HepG2 (cell line): ENCODE data around the gene GUCA1A. TPM values are rescaled to one million over a fixed set of nuclear protein-coding genes. Genes with fewer than 3 reads are reported as not detected.

Experiments used
- BCL6 ChIP-seq: IDR thresholded peaks from 2 replicates; pipeline ENCODE4 v1.6.1; 2016; ENCODE audit warnings: missing genetic modification reagents, missing compliant biosample characterization
- EP300 ChIP-seq, 3 experiments: sonication (generic) in 1 of 3; formaldehyde crosslinking in 1 of 3; IDR thresholded peaks; 2 replicates each; pipeline versions ENCODE4 v1.5.1 to v1.6.1; 2011 to 2020; ENCODE audit warnings: low read depth in 2 of 3, low read length in 2 of 3, borderline replicate concordance in 1 of 3, improper control_type of control experiment in 1 of 3, mild to moderate bottlenecking in 1 of 3, missing genetic modification reagents in 1 of 3, moderate library complexity in 1 of 3
- IRF2 ChIP-seq: IDR thresholded peaks from 2 replicates; pipeline ENCODE4 v1.6.1; 2018; ENCODE audit warnings: missing genetic modification reagents, missing compliant biosample characterization
- KLF13 ChIP-seq: sonication (generic); formaldehyde crosslinking; IDR thresholded peaks from 2 replicates; pipeline ENCODE4 v1.4.0; 2020; ENCODE audit warnings: mild to moderate bottlenecking, missing genetic modification reagents
- PPARG ChIP-seq: conservative IDR thresholded peaks from 2 replicates; pipeline ENCODE4 v1.6.1; 2016; ENCODE audit warnings: missing biosample characterization, missing genetic modification reagents
- SAP130 ChIP-seq: IDR thresholded peaks from 2 replicates; pipeline ENCODE4 v1.6.1; 2016; ENCODE audit warnings: low read depth
- TBP ChIP-seq: sonication (generic); formaldehyde crosslinking; IDR thresholded peaks from 2 replicates; pipeline ENCODE4 v1.5.0; 2020; ENCODE audit warnings: missing genetic modification reagents
- ZNF232 ChIP-seq: sonication (generic); formaldehyde crosslinking; IDR thresholded peaks from 2 replicates; pipeline ENCODE4 v1.4.0; 2020; ENCODE audit warnings: missing genetic modification reagents, borderline replicate concordance
- ZNF292 ChIP-seq: sonication (generic); formaldehyde crosslinking; IDR thresholded peaks from 2 replicates; pipeline ENCODE4 v1.8.1; 2022; ENCODE audit warnings: mild to moderate bottlenecking, low read depth, missing genetic modification reagents, borderline replicate concordance
- ZNF329 ChIP-seq: sonication (generic); formaldehyde crosslinking; IDR thresholded peaks from 2 replicates; pipeline ENCODE4 v1.9.0; 2021; ENCODE audit warnings: low read depth, mild to moderate bottlenecking, missing genetic modification reagents
- ZNF460 ChIP-seq: sonication (generic); formaldehyde crosslinking; IDR thresholded peaks from 2 replicates; pipeline ENCODE4 v1.5.1; 2020; ENCODE audit warnings: missing genetic modification reagents, mild to moderate bottlenecking, borderline replicate concordance
- polyA plus RNA-seq, 8 experiments: library from polyadenylated mRNA; depleted of rRNA in 3 of 8; stranded (reverse) in 7 of 8; unstranded in 1 of 8; fragments of >200 nt; fragmentation: Illumina TruSeq in 4 of 8; extraction: Trizol in 4 of 8; gene quantifications; 2 replicates each; pipeline versions ENCODE4 v1.2.1 to v1.2.3, GENCODE V29; 2011 to 2016; ENCODE audit warnings: low read depth in 4 of 8, missing spikeins in 1 of 8, mixed read lengths in 1 of 8; ENCODE audit not compliant: insufficient read depth in 1 of 8
- total RNA-seq, 5 experiments: library from RNA; depleted of rRNA; stranded (reverse); fragments of >200 nt; fragmentation: Illumina TruSeq; extraction: Trizol; gene quantifications; 2 replicates each; pipeline ENCODE4 v1.2.3, GENCODE V29; 2016; ENCODE audit warnings: low read depth in 1 of 5
- TF ChIP-seq, protein P1 (sequence below): sonication (generic); formaldehyde crosslinking; IDR thresholded peaks from 2 replicates; pipeline ENCODE4 v1.4.0; 2020; ENCODE audit warnings: mild to moderate bottlenecking, missing genetic modification reagents
- TF ChIP-seq, protein P2 (sequence below): sonication (generic); formaldehyde crosslinking; conservative IDR thresholded peaks from 2 replicates; pipeline ENCODE4 v1.4.0; 2020; ENCODE audit warnings: missing genetic modification reagents

The GUCA1A gene
- total and polyA plus RNA-seq, 2 of the 13 experiments (the other 11 are each of a cell fraction or from before 2014, with no cell fraction given) = not detected

DNA sequence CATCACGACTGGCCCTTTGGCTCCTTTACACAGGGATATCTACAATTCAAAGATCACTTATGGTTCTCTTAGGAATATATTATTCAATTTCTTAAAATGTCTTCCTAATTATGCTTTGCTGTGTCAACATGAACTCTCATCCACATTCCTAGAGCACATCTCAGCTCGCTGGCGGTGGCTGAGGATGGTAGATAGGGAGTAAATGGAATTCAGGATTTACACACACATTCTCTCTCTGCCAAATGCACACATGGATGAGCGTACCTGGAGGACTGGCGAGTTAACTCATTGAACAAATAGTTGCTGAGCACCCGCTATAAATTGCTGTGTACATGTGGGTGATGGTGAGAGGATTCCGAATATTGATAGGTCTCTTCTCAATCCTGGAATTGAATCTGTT, 49.3 kb downstream of the GUCA1A start (continued):
- TF ChIP-seq TBP (CRISPR knock-in tag) = no peak
- no peak for TF ChIP-seq IRF2 (CRISPR knock-in tag)
- no peak for TF ChIP-seq KLF13
- TF ChIP-seq ZNF232 = no peak
- peak; percentile 59 for TF ChIP-seq BCL6
- no peak for TF ChIP-seq ZNF460
- no peak for TF ChIP-seq ZNF292
- no peak for TF ChIP-seq EP300 (IDR thresholded peaks at IDR 0.05; ENCODE audit: low read depth in 2 of 2, low read length in 2 of 2)
- TF ChIP-seq EP300 (CRISPR knock-in tag; IDR thresholded peaks at IDR 0.05; ENCODE audit: borderline replicate concordance) = no peak
- TF ChIP-seq, protein P1, sequence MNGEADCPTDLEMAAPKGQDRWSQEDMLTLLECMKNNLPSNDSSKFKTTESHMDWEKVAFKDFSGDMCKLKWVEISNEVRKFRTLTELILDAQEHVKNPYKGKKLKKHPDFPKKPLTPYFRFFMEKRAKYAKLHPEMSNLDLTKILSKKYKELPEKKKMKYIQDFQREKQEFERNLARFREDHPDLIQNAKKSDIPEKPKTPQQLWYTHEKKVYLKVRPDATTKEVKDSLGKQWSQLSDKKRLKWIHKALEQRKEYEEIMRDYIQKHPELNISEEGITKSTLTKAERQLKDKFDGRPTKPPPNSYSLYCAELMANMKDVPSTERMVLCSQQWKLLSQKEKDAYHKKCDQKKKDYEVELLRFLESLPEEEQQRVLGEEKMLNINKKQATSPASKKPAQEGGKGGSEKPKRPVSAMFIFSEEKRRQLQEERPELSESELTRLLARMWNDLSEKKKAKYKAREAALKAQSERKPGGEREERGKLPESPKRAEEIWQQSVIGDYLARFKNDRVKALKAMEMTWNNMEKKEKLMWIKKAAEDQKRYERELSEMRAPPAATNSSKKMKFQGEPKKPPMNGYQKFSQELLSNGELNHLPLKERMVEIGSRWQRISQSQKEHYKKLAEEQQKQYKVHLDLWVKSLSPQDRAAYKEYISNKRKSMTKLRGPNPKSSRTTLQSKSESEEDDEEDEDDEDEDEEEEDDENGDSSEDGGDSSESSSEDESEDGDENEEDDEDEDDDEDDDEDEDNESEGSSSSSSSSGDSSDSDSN (CRISPR knock-in tag) = no peak
- peak; percentile 52; the same call in 1 of the 2 replicates for TF ChIP-seq PPARG (CRISPR knock-in tag)
- TF ChIP-seq SAP130 (CRISPR knock-in tag) = 0 out of 2 replicates have a peak, but pooled peaks have one; percentile 13
- no peak for TF ChIP-seq ZNF329 (CRISPR knock-in tag)
- TF ChIP-seq, protein P2, sequence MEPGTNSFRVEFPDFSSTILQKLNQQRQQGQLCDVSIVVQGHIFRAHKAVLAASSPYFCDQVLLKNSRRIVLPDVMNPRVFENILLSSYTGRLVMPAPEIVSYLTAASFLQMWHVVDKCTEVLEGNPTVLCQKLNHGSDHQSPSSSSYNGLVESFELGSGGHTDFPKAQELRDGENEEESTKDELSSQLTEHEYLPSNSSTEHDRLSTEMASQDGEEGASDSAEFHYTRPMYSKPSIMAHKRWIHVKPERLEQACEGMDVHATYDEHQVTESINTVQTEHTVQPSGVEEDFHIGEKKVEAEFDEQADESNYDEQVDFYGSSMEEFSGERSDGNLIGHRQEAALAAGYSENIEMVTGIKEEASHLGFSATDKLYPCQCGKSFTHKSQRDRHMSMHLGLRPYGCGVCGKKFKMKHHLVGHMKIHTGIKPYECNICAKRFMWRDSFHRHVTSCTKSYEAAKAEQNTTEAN = 0 out of 2 replicates have a peak, but pooled peaks have one; percentile 33
